Measurements from ENCODE around the gene MAPK8IP3. TPM values are rescaled to one million over a fixed set of nuclear protein-coding genes. Genes with fewer than 3 reads are reported as not detected.

Gene MAPK8IP3
- polyA plus RNA-seq, 3 donors: 1.1 to 185 (median 2.1) TPM

DNA sequence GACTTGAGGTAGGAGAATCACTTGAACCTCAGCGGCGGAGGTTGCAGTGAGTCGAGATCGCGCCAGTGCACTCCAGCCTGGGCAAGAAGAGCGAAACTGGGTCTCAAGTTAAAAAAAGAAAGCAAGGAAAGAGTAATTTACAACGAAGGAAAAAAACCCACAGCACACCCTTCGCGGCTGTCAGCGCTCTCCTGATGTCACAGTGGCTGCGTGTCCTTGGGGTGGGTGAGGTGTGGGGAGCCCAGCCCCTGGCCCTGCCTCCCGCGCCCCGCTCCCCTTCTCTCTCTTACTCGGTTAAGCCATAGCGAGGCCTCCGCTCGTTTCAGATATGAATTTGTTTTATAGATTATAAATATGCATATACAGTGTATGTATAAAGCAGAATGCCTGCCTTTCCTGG lies 28.7 kb upstream of the MAPK8IP3 start:
- Histone ChIP-seq H3K9ac (ENCODE audit: insufficient read depth, low read length, poor library complexity, severe bottlenecking) (no peak overlapping the region), H3K4me2 (replicated peaks; ENCODE audit: extremely low read depth, low read length, poor library complexity, severe bottlenecking) (peak overlapping the region; percentile 84), H3K4me1 (ENCODE audit: control insufficient read depth in 1 of 2, insufficient read depth in 2 of 2, low read length in 2 of 2) (peaks cover 13 to 18% of the 10 kb centered on the region in 2 donors), H3K36me3 (replicated peaks in 1 of 2; ENCODE audit: control insufficient read depth in 1 of 2, insufficient read depth in 2 of 2, low read length in 2 of 2) (peaks cover 32 to 43% of the 10 kb centered on the region in 2 donors), H3K79me2 (ENCODE audit: insufficient read depth, low read length) (peaks cover 41% of the 10 kb centered on the region), H2AFZ (ENCODE audit: insufficient read depth, low read depth, low read length, poor library complexity, severe bottlenecking) (no peak overlapping the region), H3K27ac (ENCODE audit: low read depth in 1 of 2, low read length in 2 of 2) (no peak overlapping the region), H3K9me3 (replicated peaks in 1 of 2; ENCODE audit: control insufficient read depth in 1 of 2, insufficient read depth in 1 of 2, low read length in 2 of 2) (no peaks in the 10 kb centered on the region), H3K4me3 (replicated peaks in 1 of 3; ENCODE audit: low read depth in 2 of 3, low read length in 3 of 3) (peak overlapping the region in 1 of 3 experiments; percentile 80), H3K27me3 (ENCODE audit: control insufficient read depth in 2 of 2, insufficient read depth in 2 of 2, low read length in 2 of 2) (no peaks in the 10 kb centered on the region), H4K20me1 (ENCODE audit: insufficient read depth, low read length) (no peaks in the 10 kb centered on the region)
- DNase-seq: no peak
- intact Hi-C loops (cut with micrococcal nuclease): loop anchor here in 1 of 2 donors (5.0 to 10.0 kb wide), 2 partner anchors 50 to 63 kb away; partner anchors contain the start of genes CRAMP1 and IFT140
- Mint-ChIP-seq H3K27me3 (ENCODE audit: low read depth in 3 of 3) (peaks cover 0 to 2% (median 0%) of the 10 kb centered on the region in 3 donors), H3K27ac (peak overlapping the region in 1 of 7 donors; percentile 59), H3K4me3 (peak overlapping the region in 1 of 2 donors; percentile 57), H3K9me3 (no peaks in the 10 kb centered on the region), H3K4me1 (peaks cover 18% of the 10 kb centered on the region), H3K36me3 (peaks cover 33 to 40% of the 10 kb centered on the region in 2 donors)
- WGBS (ENCODE audit: insufficient coverage): 100% methylated on average over 1 of the region's 18 CpGs
- TF ChIP-seq, protein P1, sequence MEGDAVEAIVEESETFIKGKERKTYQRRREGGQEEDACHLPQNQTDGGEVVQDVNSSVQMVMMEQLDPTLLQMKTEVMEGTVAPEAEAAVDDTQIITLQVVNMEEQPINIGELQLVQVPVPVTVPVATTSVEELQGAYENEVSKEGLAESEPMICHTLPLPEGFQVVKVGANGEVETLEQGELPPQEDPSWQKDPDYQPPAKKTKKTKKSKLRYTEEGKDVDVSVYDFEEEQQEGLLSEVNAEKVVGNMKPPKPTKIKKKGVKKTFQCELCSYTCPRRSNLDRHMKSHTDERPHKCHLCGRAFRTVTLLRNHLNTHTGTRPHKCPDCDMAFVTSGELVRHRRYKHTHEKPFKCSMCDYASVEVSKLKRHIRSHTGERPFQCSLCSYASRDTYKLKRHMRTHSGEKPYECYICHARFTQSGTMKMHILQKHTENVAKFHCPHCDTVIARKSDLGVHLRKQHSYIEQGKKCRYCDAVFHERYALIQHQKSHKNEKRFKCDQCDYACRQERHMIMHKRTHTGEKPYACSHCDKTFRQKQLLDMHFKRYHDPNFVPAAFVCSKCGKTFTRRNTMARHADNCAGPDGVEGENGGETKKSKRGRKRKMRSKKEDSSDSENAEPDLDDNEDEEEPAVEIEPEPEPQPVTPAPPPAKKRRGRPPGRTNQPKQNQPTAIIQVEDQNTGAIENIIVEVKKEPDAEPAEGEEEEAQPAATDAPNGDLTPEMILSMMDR (IDR thresholded peaks at IDR 0.05): no peak

DNA sequence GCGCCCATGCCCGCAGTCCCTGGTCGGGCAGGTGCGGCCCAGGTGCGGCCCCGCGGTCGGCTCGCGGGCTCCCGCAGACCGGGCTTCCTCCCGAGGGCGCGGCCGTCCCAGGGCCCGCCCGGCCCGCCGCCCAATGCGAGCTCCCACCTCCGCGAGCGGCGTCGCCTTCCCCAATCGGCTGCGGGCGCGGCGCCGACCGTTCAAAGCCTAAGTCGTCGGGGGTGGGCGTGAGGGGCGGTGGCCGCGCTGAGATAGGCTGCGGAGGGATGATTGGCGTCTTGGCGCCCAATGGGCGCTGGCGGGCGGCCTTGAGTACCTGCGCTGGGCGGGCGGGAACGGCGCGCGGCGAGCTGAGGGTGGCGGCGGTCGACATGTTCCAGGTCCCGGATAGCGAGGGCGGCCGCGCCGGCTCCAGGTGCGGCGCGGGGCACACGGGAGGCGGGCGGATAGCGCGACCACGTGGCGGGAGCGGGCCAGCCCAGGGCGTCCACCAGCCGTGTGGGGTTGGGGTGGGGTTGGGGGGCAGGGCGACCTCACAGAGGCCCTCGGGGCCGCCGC lies 28.0 kb upstream of the MAPK8IP3 start, which contains the start of gene JPT2:
Gene JPT2, plus strand, starts transcription at position 338 of the 558 bp plus-strand sequence. Its CDS starts 34 bp downstream, at position 372.
- H2AFZ ChIP-seq (ENCODE audit: insufficient read depth, low read depth, low read length, poor library complexity, severe bottlenecking): peak within 1 kb of the TSS; percentile 78
- H3K4me3 ChIP-seq (replicated peaks in 1 of 3; ENCODE audit: low read depth in 2 of 3, low read length in 3 of 3): peak within 1 kb of the TSS; percentile 36 to 80 (median 51)
- Mint-ChIP-seq H3K27me3 (ENCODE audit: low read depth in 3 of 3) (peaks cover 0 to 2% (median 0%) of the 10 kb centered on the region in 3 donors), H3K9me3 (peaks cover 0 to 3% (median 0%) of the 10 kb centered on the region in 7 donors), H3K36me3 (peaks cover 27 to 33% of the 10 kb centered on the region in 2 donors), H3K4me3 (peak within 1 kb of the TSS; percentile 83 to 92), H3K27ac (peak within 1 kb of the TSS in 5 of 7 donors; percentile 21 to 86 (median 75)), H3K4me1 (peaks cover 18% of the 10 kb centered on the region)
- peak; percentile 90 to 92 (median 90) for DNase-seq
- under 1% methylated on average over 79 of the region's 79 CpGs for WGBS (ENCODE audit: insufficient coverage)
- peaks cover 13 to 18% of the 10 kb centered on the region in 2 donors for H3K4me1 ChIP-seq (ENCODE audit: control insufficient read depth in 1 of 2, insufficient read depth in 2 of 2, low read length in 2 of 2)
- H3K79me2 ChIP-seq (ENCODE audit: insufficient read depth, low read length): peaks cover 48% of the 10 kb centered on the region
- peaks cover 25 to 36% of the 10 kb centered on the region in 2 donors for H3K36me3 ChIP-seq (replicated peaks in 1 of 2; ENCODE audit: control insufficient read depth in 1 of 2, insufficient read depth in 2 of 2, low read length in 2 of 2)
- H3K9ac ChIP-seq (ENCODE audit: insufficient read depth, low read length, poor library complexity, severe bottlenecking): peak within 1 kb of the TSS; percentile 71
- H3K4me2 ChIP-seq (replicated peaks; ENCODE audit: extremely low read depth, low read length, poor library complexity, severe bottlenecking): peak within 1 kb of the TSS; percentile 84
- TF ChIP-seq, protein P1 (IDR thresholded peaks at IDR 0.05): no peak
- H4K20me1 ChIP-seq (ENCODE audit: insufficient read depth, low read length): no peaks in the 10 kb centered on the region
- H3K27me3 ChIP-seq (ENCODE audit: control insufficient read depth in 2 of 2, insufficient read depth in 2 of 2, low read length in 2 of 2): no peaks in the 10 kb centered on the region
- intact Hi-C loops (cut with micrococcal nuclease): loop anchor here in 1 of 2 donors (5.0 to 10.0 kb wide), 2 partner anchors 49 to 63 kb away; partner anchors contain the start of genes CRAMP1 and IFT140
- no peaks in the 10 kb centered on the region for H3K9me3 ChIP-seq (replicated peaks in 1 of 2; ENCODE audit: control insufficient read depth in 1 of 2, insufficient read depth in 1 of 2, low read length in 2 of 2)
- peak within 1 kb of the TSS in 1 of 2 donors; percentile 7 for H3K27ac ChIP-seq (ENCODE audit: low read depth in 1 of 2, low read length in 2 of 2)
